GM18526 (cell line): ENCODE results near the gene TRIM31.

Source experiments
- POLR2A ChIP-seq: IDR thresholded peaks from 3 replicates; pipeline ENCODE4 v1.6.1; 2011; ENCODE audit not compliant: insufficient read length; ENCODE audit errors: extremely low read depth

TRIM31 gene

DNA sequence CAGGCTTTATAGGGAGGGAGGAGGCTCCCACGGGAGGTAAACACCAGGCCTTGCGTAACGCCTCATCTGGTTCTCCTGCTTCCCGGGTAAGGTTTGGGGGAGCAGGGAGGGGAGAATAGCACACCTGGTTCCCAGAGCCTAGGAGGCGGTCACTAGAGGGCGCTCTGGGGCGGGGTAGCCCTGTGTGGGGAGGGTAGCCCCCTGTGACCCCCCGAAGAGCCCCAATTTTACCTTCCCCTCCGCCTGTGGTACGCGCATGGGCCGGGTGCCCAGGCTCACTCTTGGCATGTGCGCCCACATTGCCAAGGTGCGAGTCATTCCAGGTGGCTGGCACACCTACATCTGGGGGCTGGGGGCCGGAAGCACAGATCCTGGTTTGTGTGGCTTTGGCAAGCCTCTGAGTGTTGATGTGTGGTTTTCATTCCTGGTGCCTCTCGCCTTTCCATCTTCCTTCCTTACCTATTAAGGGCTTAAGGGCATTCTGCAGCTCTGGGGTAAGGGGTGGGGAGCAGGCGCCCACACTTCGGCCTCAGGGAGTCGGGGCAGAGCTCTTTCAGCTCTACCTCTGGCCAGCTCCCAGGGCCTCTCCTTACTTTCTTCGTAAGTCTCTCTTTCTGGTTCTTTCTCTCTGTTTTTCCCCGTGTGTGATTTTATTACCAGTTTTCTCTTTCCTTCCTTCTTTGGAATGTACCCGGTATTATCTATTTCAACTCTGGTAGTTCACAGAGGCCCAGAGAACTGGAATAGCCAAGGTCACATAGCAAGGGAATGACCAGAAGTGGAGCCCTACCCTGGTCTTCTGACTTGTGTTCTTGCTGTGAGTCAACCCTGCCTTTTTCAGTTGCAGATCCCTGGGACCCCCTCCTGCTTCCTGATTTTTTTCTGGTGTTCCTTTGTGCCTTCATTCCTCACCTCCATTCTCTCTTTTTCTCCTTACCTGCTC is 36.8 kb downstream of the TRIM31 start:
- TF ChIP-seq POLR2A: no peak

GRCh38 chr6:30075094-30075789 is 37.6 kb downstream of the TRIM31 start, which contains the start of gene RNF39:
TSS of gene RNF39 (minus strand) at chr6:30075769. CDS start at chr6:30075585, 184 bp downstream.
- TF ChIP-seq POLR2A: no peak

GRCh38 chr6:30074331-30075093 is 38.4 kb downstream of the TRIM31 start:
- no peak for TF ChIP-seq POLR2A

DNA sequence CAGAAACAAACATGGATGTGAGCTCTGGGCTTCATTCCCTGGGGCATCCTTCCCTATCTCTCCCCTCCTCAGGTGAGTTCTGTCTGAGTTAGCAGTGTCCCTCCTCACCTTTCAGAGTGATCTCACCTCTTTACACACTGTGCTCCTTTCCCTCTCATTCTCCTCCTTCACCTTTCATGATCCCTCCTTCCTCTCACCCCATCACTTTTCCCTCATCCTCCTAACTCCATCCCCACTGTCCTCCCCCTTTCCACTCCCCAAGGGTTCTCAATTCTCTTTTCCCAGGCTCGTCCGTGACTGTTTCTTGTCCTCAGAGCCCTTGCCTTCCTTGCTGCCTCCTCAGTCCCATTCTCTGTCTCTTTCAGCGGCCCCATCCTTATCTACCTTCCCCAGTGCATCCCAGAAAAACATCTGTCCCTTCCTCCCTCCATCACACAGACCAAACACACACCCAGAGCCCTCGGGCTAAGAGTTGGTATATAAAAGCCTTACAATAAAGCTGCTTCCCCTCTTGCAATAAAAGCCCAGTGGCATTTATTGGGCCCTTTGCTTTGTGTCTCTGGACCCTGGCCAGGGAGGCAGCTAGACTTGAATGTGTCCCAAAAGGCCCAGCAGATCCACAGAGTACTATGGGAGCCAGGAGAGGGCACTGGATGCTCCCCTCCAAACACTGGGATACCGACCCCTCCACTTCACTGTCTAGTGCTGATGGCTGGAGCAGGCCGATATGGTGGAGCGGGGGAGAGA is 39.2 kb downstream of the TRIM31 start:
- no peak for TF ChIP-seq POLR2A

GRCh38 chr6:30071858-30072257 is 41.0 kb downstream of the TRIM31 start:
- TF ChIP-seq POLR2A: no peak

- no peak for TF ChIP-seq POLR2A
These were observed 41.6 kb downstream of the TRIM31 start for GRCh38 chr6:30071081-30071818.

DNA sequence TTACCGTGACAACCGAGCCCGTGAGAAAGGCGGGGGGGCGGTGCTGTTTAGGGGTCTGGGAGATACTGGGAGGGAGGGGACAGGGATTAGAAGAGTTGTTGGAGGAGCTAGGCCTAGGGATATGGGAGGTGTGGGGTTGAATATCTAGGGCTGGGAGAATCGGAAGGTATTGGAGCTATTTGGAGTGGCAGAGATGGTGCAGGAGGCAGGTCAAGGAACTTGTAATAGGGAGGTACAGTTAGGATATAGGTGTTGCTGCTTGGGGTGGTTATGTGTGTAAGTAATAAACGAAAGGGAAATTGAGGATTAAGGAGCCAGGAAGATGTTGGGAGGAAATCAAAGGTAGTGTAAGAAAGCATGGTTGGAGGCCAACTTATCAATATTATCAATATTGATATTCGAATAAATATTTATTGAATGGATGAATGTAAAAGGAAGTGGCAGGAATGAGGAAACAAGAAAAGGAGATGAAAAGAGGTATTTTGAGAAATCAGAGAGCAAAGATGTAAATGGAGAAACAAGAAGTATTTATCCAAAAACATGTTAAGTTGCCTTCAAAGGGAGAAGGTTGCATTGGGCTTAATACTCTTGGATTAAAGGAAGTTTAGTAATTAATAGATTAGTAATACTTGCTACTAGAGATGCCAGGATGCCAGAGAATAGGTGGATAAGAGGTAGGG is 45.3 kb downstream of the TRIM31 start:
- no peak for TF ChIP-seq POLR2A

- TF ChIP-seq POLR2A: peak; percentile 74
These were observed 46.1 kb downstream of the TRIM31 start, which contains the start of gene PPP1R11 for GRCh38 chr6:30066577-30067459. TSS of gene PPP1R11 (plus strand) at chr6:30067198. CDS start at chr6:30067411, 213 bp downstream.

DNA sequence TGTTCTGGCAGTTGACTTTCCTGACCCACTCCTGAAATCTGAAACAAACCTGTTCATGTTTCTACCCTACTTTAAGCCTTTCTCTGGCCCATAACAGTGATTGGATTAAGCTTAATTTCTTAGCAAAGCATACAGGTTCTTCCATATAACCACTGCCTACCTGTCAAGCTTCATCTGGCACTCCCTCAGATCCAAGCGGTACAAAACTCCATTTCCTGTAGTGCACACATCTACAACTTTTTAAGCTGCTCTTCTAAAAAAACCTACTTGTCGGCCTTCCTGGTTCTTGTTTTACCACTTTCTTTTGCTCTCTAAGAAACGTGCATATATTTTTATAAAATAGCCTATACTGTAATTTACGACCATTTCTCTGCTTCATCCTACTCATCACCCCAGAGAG is 46.8 kb downstream of the TRIM31 start:
- no peak for TF ChIP-seq POLR2A

- no peak for TF ChIP-seq POLR2A
These were observed 49.6 kb downstream of the TRIM31 start for GRCh38 chr6:30063315-30063714.

DNA sequence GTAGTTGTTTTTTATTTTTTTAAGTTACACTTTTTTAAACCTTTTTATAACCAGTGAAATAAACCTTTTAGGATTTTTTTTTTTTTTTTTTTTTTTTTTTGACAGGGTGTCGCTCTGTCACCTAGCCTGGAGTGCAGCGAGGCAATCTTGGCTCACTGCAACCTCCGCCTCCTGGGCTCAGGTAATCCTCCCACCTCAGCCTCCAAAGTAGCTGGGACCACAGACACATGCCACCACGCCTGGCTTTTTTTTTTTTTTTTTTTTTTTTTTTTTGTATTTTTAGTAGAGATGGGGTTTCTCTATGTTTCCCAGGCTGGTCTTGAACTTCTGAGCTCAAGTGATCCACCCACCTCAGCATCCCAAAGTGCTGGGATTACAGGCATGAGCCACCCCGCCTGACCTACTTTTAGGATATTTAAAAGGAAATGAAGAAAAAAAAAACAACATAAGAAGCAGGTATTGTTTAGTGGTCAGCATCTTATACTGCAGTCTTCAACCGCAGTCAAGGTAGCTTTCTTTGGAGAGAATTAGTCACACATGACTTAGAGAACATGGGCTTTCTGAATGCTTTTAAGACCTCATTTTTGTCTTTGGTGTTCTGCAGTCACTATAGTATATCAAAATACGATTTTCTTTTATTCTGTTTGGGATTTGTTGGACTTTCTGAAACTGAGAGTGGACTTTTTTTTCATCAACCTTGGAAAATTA is 50.3 kb downstream of the TRIM31 start:
- TF ChIP-seq POLR2A: no peak
